IMR-90 (cell line): Measurements from ENCODE around the gene HOXC6. TPM values are rescaled to one million over a fixed set of nuclear protein-coding genes. Genes with fewer than 3 reads are reported as not detected.

Experiments used
- ATAC-seq: fragments of 200-7000 bp; cut with Tn5 transposase; 2 replicates; pipeline ENCODE4 v1.9.1; 2020; ENCODE audit warnings: low read depth, mild to moderate bottlenecking, moderate library complexity
- BruUV-seq: library from RNA; stranded (reverse); fragments of 400-500 nt; replicated peaks from 2 replicates; lab custom pipeline; 2021; lab: Mats Ljungman, UMichigan
- CTCF ChIA-PET: fragments of 300-600 bp; formaldehyde crosslinking; extraction: SDS; loops from one replicate; lab custom pipeline; 2021; ENCODE audit warnings: antibody characterized with exemption; lab: Yijun Ruan, JAX
- POLR2A ChIA-PET: fragments of 300-600 bp; sonication (Branson Sonifier 250); formaldehyde crosslinking; loops from one replicate; lab custom pipeline; 2022; ENCODE audit warnings: antibody characterized with exemption; ENCODE audit not compliant: unreplicated experiment; lab: Charles Lee
- DNase-seq: peaks from one replicate; pipeline ENCODE4 v3.0.0; 2013
- H2AFZ ChIP-seq: replicated peaks from 2 replicates; pipeline ENCODE3; 2013; ENCODE audit warnings: low read length, mild to moderate bottlenecking; ENCODE audit not compliant: poor library complexity
- H2AK5ac ChIP-seq: 2 replicates; pipeline ENCODE4 v1.6.1; 2013; ENCODE audit warnings: low read depth, low read length, inconsistent platforms
- H2AK9ac ChIP-seq: replicated peaks from 2 replicates; pipeline ENCODE3; 2013; ENCODE audit warnings: mild to moderate bottlenecking, low read depth, low read length, moderate library complexity; ENCODE audit not compliant: poor library complexity
- H2BK120ac ChIP-seq: 2 replicates; pipeline ENCODE4 v1.6.1; 2013; ENCODE audit warnings: low read depth, low read length, inconsistent platforms
- H2BK15ac ChIP-seq: 3 replicates; pipeline ENCODE4 v1.6.1; 2013; ENCODE audit warnings: low read depth, low read length, inconsistent platforms
- H2BK20ac ChIP-seq: 2 replicates; pipeline ENCODE4 v1.6.1; 2013; ENCODE audit warnings: low read depth, mild to moderate bottlenecking, inconsistent platforms, low read length, moderate library complexity
- H2BK5ac ChIP-seq: 2 replicates; pipeline ENCODE4 v1.6.1; 2013; ENCODE audit warnings: mild to moderate bottlenecking, low read depth, low read length, inconsistent platforms; ENCODE audit not compliant: poor library complexity, severe bottlenecking
- H3K14ac ChIP-seq: replicated peaks from 2 replicates; pipeline ENCODE4 v1.6.1; 2013; ENCODE audit warnings: low read depth, low read length, inconsistent platforms
- H3K18ac ChIP-seq: 2 replicates; pipeline ENCODE4 v1.6.1; 2013; ENCODE audit warnings: low read depth, low read length, control low read depth
- H3K23ac ChIP-seq: 2 replicates; pipeline ENCODE4 v1.6.1; 2013; ENCODE audit warnings: low read depth, low read length, inconsistent platforms
- H3K27ac ChIP-seq: 2 replicates; pipeline ENCODE4 v1.5.1; 2013; ENCODE audit warnings: mild to moderate bottlenecking, control low read depth, low read length; ENCODE audit not compliant: insufficient read depth
- H3K27me3 ChIP-seq: 2 replicates; pipeline ENCODE4 v1.6.1; 2013; ENCODE audit warnings: low read length; ENCODE audit not compliant: control insufficient read depth, insufficient read depth
- H3K36me3 ChIP-seq: 2 replicates; pipeline ENCODE4 v1.6.1; 2013; ENCODE audit warnings: low read length, mixed read lengths; ENCODE audit not compliant: control insufficient read depth, insufficient read depth
- H3K4ac ChIP-seq: 2 replicates; pipeline ENCODE4 v1.6.1; 2013; ENCODE audit warnings: low read depth, low read length, inconsistent platforms
- H3K4me1 ChIP-seq: 2 replicates; pipeline ENCODE4 v1.6.1; 2013; ENCODE audit warnings: low read length, mixed read lengths; ENCODE audit not compliant: control insufficient read depth, insufficient read depth
- H3K4me2 ChIP-seq: 2 replicates; pipeline ENCODE4 v1.6.1; 2013; ENCODE audit warnings: low read depth, mild to moderate bottlenecking, control low read depth, low read length, moderate library complexity
- H3K4me3 ChIP-seq: 2 replicates; pipeline ENCODE4 v1.5.1; 2013; ENCODE audit warnings: low read depth, mild to moderate bottlenecking, control low read depth, low read length, moderate library complexity; ENCODE audit not compliant: insufficient read depth
- H3K56ac ChIP-seq: 2 replicates; pipeline ENCODE4 v1.6.1; 2013; ENCODE audit warnings: low read length, inconsistent platforms; ENCODE audit not compliant: insufficient read depth; ENCODE audit errors: extremely low read depth
- H3K79me1 ChIP-seq, 2 experiments: 2 replicates each; pipeline ENCODE4 v1.6.1; 2013; ENCODE audit warnings: low read length in 2 of 2, inconsistent platforms in 1 of 2, low read depth in 1 of 2
- H3K9ac ChIP-seq: 2 replicates; pipeline ENCODE4 v1.6.1; 2013; ENCODE audit warnings: low read depth, low read length, control low read depth
- H3K9me1 ChIP-seq: 2 replicates; pipeline ENCODE4 v1.6.1; 2013; ENCODE audit warnings: low read length, inconsistent platforms; ENCODE audit not compliant: insufficient read depth
- H3K9me3 ChIP-seq: 2 replicates; pipeline ENCODE4 v1.6.1; 2013; ENCODE audit warnings: low read length; ENCODE audit not compliant: control insufficient read depth, insufficient read depth
- H4K20me1 ChIP-seq: 2 replicates; pipeline ENCODE4 v1.6.1; 2013; ENCODE audit warnings: low read length, inconsistent platforms; ENCODE audit not compliant: insufficient read depth
- H4K5ac ChIP-seq: 2 replicates; pipeline ENCODE4 v1.6.1; 2013; ENCODE audit warnings: mild to moderate bottlenecking, low read depth, low read length, control low read depth
- H4K8ac ChIP-seq, 2 experiments: 2 replicates each; pipeline ENCODE4 v1.6.1; 2013; ENCODE audit warnings: low read depth in 2 of 2, low read length in 2 of 2, control low read depth in 1 of 2, inconsistent platforms in 1 of 2
- H4K91ac ChIP-seq: 2 replicates; pipeline ENCODE4 v1.6.1; 2013; ENCODE audit warnings: low read depth, low read length, inconsistent platforms; ENCODE audit not compliant: insufficient read depth
- MAFK ChIP-seq: IDR thresholded peaks from 2 replicates; pipeline ENCODE4 v1.6.1; 2012; ENCODE audit warnings: low read depth, low read length, improper control_type of control experiment
- MXI1 ChIP-seq: IDR thresholded peaks from 2 replicates; pipeline ENCODE4 v1.6.1; 2012; ENCODE audit warnings: low read depth, mild to moderate bottlenecking, low read length, moderate library complexity, borderline replicate concordance
- RAD21 ChIP-seq: IDR thresholded peaks from 2 replicates; pipeline ENCODE4 v1.6.1; 2012; ENCODE audit warnings: low read length, improper control_type of control experiment
- WGBS, 2 experiments: methylation state at CpG; one replicate each; pipeline versions ENCODE4 v1.1.5 to v1.1.7; 2013; ENCODE audit warnings: missing lambda C conversion rate in 2 of 2; ENCODE audit not compliant: insufficient read length in 1 of 2; ENCODE audit errors: extremely low coverage in 2 of 2; 5-methylcytosine and 5-hydroxymethylcytosine counted together
- dilution Hi-C: fragments of 300-500 bp; cut with HindIII; formaldehyde crosslinking; loops from one replicate; pipeline ENCODE4 v1.14.3; 2018; ENCODE audit warnings: low sequenced_read_pairs; ENCODE audit not compliant: unreplicated experiment
- in situ Hi-C: fragments of 300-500 bp; cut with MboI; formaldehyde crosslinking; loops from 3 replicates; pipeline ENCODE4 v1.14.3; 2019; ENCODE audit warnings: low sequenced_read_pairs, inconsistent platforms, mixed read lengths
- intact Hi-C: fragments of 100-400 bp; cut with micrococcal nuclease; formaldehyde crosslinking; loops from 2 replicates; pipeline ENCODE4 v1.10.0; 2022
- polyA plus RNA-seq, 3 experiments: library from polyadenylated mRNA; depleted of rRNA; stranded (reverse); fragments of >200 nt; gene quantifications; 2 replicates each; pipeline ENCODE4 v1.2.3, GENCODE V29; 2012; ENCODE audit warnings: low replicate concordance in 1 of 3
- total RNA-seq: library from RNA; depleted of rRNA; stranded (reverse); fragments of >200 nt; gene quantifications from 2 replicates; pipeline ENCODE4 v1.2.3, GENCODE V29; 2012
- TF ChIP-seq, protein P1 (sequence below): fragments of 150-350 bp; IDR thresholded peaks from 2 replicates; pipeline ENCODE4 v1.6.1; 2016; ENCODE audit warnings: low read depth, mild to moderate bottlenecking, low read length, moderate library complexity, borderline replicate concordance

The HOXC6 gene
- total and polyA plus RNA-seq, 2 of the 4 experiments (the other 2 are of a cell fraction): 1.1 TPM; not detected in 1

- Histone ChIP-seq H3K79me1 (no peaks in the 10 kb centered on the region), H2BK5ac (no peak overlapping the region), H3K4ac (no peak overlapping the region), H3K36me3 (no peaks in the 10 kb centered on the region), H3K9ac (no peak overlapping the region), H3K9me3 (no peaks in the 10 kb centered on the region), H4K5ac (no peak overlapping the region), H3K18ac (no peak overlapping the region), H4K20me1 (no peaks in the 10 kb centered on the region), H3K4me2 (no peak overlapping the region), H2AK5ac (no peak overlapping the region), H3K27me3 (peaks cover 73% of the 10 kb centered on the region), H2BK120ac (no peak overlapping the region), H3K23ac (no peak overlapping the region), H2AK9ac (no peak overlapping the region), H2AFZ (no peak overlapping the region), H2BK15ac (no peak overlapping the region), H3K4me3 (no peak overlapping the region), H3K4me1 (no peaks in the 10 kb centered on the region), H2BK20ac (no peak overlapping the region), H4K8ac (no peak overlapping the region), H3K27ac (no peak overlapping the region), H3K14ac (no peak overlapping the region), H4K91ac (no peak overlapping the region), H3K56ac (no peak overlapping the region), H3K9me1 (no peaks in the 10 kb centered on the region)
- ChIA-PET POLR2A (no interaction called here), CTCF (no interaction called here)
- BruUV-seq: no TSS peak
- DNase-seq (no peak), ATAC-seq (no peak)
- intact Hi-C loops: no loop called here
- WGBS, 2 experiments: 25 to 100% methylated on average over 1 to 5 of the region's 27 CpGs
- in situ Hi-C loops: no loop called here
- TF ChIP-seq, protein P1, sequence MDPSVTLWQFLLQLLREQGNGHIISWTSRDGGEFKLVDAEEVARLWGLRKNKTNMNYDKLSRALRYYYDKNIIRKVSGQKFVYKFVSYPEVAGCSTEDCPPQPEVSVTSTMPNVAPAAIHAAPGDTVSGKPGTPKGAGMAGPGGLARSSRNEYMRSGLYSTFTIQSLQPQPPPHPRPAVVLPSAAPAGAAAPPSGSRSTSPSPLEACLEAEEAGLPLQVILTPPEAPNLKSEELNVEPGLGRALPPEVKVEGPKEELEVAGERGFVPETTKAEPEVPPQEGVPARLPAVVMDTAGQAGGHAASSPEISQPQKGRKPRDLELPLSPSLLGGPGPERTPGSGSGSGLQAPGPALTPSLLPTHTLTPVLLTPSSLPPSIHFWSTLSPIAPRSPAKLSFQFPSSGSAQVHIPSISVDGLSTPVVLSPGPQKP: no peak
- TF ChIP-seq MAFK (no peak), RAD21 (no peak), MXI1 (no peak)
- dilution Hi-C loops: no loop called here
Measured at GRCh38 chr12:54046809-54047159, 18.5 kb downstream of the HOXC6 start.
